Left ventricle myocardium superior (tissue), 1 donor: ENCODE data around the gene AP2A1. TPM values are rescaled to one million over a fixed set of nuclear protein-coding genes. Genes with fewer than 3 reads are reported as not detected.
"Not testable (repeated sequence)": the region's sequence is repeated elsewhere in the genome, so short reads cannot be mapped to it uniquely, and the experiment has no call there.

Experiments used
- ATAC-seq: fragments of 200-7000 bp; cut with Tn5 transposase; one replicate; pipeline ENCODE4 v1.9.1; 2020; ENCODE audit warnings: mild to moderate bottlenecking, moderate library complexity
- DNase-seq: peaks from one replicate; pipeline ENCODE4 v3.0.0-alpha.2; 2020
- intact Hi-C: fragments of 100-400 bp; cut with micrococcal nuclease; formaldehyde crosslinking; loops from one replicate; pipeline ENCODE4 v1.11.0; 2022
- long read RNA-seq: library from polyadenylated mRNA; unstranded; transcript quantifications from one replicate; pipeline ENCODE4 v2.0.0, GENCODE V29; 2021
- total RNA-seq: library from RNA; stranded (reverse); fragmentation: NEBNext Ultra II Directional; extraction: Animal tissue kit (Norgen Biotek cat#: 25700); gene quantifications from one replicate; pipeline ENCODE4 v1.2.1, GENCODE V29; 2021
- donor health status: DM: no; HTN: yes; CAD: no; lungs with severe emphysema.

Gene AP2A1
- total RNA-seq: 73.1 TPM
- long read RNA-seq, transcript AP2A1-202 (24 exons, 3,286 nt): major isoform, 12 of 119 reads
- long read RNA-seq, partial matches to known transcripts: 93 of 119 reads
- long read RNA-seq, other reads (novel, unspliced or antisense): 7 of 119 reads

- ATAC-seq (no peak), DNase-seq (no peak)
- intact Hi-C loops: no loop called here
Observed at GRCh38 chr19:49766930-49767299, at the start of gene AP2A1. Gene AP2A1 (plus strand): TSS chr19:49767001. CDS start chr19:49767134, 133 bp downstream.

DNA sequence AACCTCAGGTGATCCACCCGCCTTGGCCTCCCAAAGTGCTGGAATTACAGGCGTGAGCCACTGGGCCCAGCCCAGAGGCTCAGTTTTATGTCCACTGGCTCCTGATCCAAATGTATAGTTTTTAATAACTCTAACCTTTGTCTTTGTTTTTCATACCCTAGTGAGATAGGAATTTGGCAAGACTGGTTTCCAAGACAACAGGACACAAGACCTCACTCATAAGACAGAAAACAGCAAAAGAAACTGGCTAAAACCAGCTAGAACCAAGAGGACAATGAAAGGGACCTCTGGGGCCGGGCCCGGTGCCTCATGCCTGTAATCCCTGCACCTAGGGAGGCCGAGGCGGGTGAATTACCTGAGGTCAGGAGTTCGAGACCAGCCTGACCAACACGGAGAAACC is 48.3 kb upstream of the AP2A1 start:
- ATAC-seq (no peak), DNase-seq (no peak)
- intact Hi-C loops: no loop called here

DNA sequence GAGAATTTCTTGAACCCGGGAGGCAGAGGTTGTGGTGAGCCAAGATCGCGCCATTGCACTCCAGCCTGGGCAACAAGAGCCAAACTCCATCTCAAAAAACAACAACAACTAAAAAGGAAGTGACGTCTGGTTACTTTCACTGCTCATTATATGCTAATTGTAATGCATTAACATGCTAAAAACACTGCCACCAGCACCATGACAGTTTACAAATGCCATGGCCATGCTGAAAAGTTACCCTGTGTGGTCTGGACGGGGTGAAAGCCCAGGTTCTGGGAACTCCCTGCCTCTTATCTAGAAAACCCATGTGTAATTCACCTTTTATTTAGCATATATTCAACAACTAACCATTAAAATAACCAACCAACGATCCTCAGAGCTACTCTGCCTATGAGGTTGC is 47.8 kb upstream of the AP2A1 start:
- intact Hi-C loops: no loop called here
- DNase-seq: no peak
- no peak for ATAC-seq

DNA sequence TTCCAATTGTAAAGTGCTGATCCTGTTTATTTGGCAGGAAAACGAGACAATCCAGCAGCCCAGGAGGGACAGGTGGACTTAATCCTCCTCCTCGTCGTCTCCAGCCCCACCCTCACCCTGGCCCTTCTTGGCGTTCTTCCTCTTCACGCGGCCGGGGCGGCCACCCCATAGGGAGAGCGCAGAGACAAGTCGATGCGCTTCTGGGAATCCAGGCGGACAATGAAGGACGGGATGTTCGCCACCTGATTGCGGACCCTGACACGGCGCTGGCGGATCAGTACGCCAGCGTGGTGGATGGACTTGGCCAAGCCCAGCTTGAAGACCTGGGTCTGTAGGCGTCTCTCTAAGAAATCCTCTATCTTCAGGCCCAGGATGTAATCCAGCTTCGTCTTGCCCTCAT is 47.4 kb upstream of the AP2A1 start:
- intact Hi-C loops, ATAC-seq, DNase-seq: not testable (repeated sequence)

GRCh38 chr19:49727217-49728030 is 39.4 kb upstream of the AP2A1 start:
- intact Hi-C loops: no loop called here
- peak; percentile 72 for DNase-seq
- ATAC-seq: peak; percentile 89

- ATAC-seq (no peak), DNase-seq (no peak)
- intact Hi-C loops: no loop called here
Observed at GRCh38 chr19:49730166-49730565, 36.6 kb upstream of the AP2A1 start.

GRCh38 chr19:49738268-49738667 is 28.5 kb upstream of the AP2A1 start:
- ATAC-seq (no peak), DNase-seq (no peak)
- intact Hi-C loops: no loop called here

DNA sequence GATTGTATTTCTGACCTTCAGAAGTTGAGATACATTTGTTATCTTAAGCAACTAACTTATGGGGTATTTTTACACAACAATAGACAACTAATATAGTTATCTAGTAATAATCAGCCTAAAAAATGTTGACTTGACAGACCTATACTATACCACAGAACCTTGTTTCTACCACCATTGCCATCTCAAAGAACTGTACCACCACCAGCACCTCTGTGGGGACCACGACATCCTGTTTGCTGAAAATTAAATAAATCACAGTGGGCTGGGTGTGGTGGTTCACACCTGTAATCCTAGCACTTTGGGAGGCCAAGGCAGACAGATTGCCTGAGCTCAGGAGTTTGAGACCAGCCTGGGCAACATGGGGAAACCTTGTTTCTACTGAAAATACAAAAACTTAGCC is 27.7 kb upstream of the AP2A1 start:
- DNase-seq (no peak), ATAC-seq (no peak)
- intact Hi-C loops: no loop called here

DNA sequence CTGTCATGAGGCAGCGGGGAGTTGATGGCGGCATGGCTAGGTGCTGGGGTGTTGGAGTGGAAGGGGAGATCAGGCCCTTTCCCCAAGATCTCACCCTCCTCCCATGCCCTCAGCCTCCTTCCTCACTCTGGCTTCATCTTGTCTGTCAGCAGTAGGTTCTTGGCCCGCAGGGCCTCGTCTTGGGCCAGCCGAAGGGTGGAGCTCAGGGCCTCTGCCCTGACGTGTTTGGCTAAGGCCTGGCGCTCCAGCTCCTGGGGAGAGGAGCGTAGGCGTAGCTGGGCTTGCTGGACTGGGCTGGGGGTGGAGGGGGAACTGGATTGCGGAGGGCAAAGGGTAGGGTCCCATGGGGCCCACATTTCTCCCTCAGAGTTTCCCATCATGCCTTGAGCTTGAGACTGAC is 26.9 kb upstream of the AP2A1 start:
- ATAC-seq: no peak
- DNase-seq: no peak

DNA sequence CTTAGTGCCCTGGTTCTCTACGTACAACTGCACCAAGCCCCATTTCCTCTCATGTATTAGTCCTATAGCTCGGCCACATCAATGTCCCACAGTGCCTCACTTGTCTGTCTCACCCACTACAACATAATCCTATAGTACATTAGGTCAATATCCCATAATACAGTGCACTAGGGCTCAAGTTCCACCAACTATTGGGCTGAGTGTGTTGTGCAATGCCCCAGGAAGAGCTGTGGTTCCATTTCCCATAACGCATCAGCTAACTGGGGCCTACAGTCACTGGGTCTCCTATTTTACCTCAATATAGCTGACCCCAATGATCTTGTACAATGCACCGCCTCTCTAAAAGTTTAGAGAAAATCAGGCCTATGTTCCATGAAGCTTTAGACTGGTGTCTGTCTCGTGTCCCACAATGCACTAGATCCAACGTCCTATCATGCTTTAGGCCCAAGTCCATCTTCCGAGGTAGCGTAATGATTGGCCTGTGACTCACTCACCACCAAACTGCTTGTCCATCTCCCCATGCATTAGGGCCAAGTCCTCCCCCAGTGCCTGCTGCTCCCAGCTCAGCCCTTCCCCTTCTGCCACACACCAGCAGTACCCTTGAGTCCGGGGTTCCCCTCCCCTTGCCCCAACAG is 25.5 kb upstream of the AP2A1 start:
- intact Hi-C loops: no loop called here
- DNase-seq (no peak), ATAC-seq (no peak)

More for the DNA sequence above, 26.9 kb upstream of the AP2A1 start:
- intact Hi-C loops: no loop called here

- no peak for ATAC-seq
- no peak for DNase-seq
- intact Hi-C loops: no loop called here
Observed at GRCh38 chr19:49744946-49745381, 21.8 kb upstream of the AP2A1 start.

DNA sequence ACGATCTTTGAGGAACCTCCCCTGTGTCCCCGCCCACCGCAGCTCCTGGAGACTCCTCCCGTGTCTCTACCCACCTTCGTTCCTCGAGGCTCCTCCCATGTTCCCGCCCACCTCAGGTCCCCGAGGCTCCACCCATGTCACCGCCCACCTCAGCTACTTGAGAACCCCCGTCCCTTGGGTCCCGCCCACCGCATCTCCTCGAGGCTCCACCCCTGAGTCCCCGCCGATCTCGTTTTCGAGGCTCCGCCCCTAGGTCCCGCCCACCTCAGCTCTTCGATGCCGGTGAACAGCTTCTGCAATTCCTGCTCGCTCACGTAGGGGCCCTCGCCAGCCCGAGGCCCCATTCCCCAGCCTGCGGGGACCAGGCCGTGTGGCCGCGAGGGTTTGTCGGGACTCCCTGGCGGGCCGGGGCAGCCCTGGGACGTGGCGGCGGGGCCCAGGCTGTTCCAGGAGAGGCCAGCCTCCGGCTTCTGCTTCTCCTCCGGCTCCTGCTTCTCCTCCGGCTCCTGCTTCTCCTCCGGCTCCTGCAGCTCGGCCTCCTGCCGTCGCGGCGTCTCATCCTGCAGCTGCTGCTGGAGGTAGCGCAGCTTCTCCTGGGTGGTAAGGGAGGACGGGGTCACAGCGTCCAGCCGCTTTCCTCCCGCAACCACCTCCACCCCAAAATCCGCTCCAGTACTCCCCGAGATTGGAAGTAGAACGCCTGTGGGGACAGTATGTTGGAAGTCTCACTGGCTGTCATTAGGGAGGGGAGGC is 20.4 kb upstream of the AP2A1 start:
- ATAC-seq (peak; percentile 40), DNase-seq (peak; percentile 65)
- intact Hi-C loops: no loop called here

DNA sequence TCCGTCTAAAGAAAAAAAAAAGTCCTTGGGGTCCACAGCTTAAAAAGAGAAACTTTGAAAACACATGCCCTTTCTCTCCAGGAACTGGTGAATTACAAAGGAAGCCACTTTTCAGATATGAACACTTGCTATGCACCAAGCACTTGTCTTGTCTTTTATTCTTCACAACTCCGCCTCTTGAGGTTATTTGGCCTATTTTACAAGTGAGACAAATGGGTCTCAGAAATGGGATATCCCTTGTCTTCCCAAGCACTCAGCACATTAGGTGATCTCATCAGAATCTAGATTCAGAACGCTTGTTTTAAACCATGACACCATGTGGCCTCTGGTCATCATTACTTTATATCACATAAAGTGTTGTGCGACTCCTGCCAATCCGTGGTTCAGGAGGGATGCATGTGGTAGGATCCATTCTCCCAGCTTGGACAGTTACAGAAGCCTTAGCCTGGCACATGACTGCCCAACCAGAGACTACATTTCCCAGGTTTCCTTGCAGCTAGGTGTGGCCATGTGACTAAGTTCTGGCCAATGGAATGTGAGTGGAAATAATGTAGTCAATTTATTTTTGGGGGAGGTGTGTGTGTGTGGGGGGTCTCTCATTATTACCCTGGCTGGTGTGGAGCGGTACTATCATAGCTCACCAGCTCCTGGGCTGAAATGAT is 17.6 kb upstream of the AP2A1 start:
- DNase-seq (no peak), ATAC-seq (peak; percentile 20)
- intact Hi-C loops: no loop called here

GRCh38 chr19:49749771-49750170 is 17.0 kb upstream of the AP2A1 start:
- intact Hi-C loops: no loop called here
- no peak for DNase-seq
- no peak for ATAC-seq

DNA sequence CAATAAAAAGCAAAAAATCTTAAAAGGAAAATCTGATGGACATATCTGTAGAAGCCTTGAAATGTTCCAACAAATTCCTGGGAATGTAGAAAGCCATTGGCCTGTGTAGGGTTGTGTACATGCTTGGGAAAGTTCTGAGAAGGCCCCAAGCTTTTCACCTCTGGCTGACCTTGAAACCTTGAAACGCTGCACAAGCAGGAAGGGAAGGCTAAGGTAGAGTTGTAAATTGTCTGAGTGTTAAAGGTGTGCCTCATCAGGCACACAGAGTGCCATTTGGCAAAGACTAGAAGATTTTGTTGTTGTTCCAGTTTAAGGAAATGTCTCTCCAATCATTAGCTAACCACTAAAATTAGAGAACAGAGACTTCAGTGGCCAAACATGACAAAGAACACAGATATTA is 14.1 kb upstream of the AP2A1 start:
- intact Hi-C loops: no loop called here
- ATAC-seq: no peak
- DNase-seq: no peak

GRCh38 chr19:49755956-49756355 is 10.8 kb upstream of the AP2A1 start:
- intact Hi-C loops: no loop called here
- DNase-seq (no peak), ATAC-seq (no peak)

- ATAC-seq (no peak), DNase-seq (no peak)
- intact Hi-C loops: no loop called here
Observed at GRCh38 chr19:49758292-49758691, 8.5 kb upstream of the AP2A1 start.

DNA sequence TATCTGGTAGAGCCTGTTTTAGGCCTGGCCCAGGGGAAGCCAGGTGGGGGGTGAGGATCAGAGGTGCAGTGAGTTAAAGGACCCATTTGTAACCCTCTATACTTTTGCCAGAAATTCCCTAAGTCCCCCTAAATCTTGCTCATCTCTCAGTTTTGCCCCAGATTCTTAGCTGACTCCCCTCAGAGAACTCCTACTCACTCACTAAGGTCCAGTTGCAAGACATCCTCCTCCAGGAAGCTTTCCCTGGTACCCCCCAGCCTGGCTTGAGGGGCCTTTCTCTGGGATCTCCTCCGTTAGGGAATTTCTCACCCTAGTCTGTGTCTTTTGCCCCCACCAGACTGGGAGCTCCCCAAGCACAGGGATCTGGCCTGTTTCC is 5.6 kb upstream of the AP2A1 start:
- DNase-seq (no peak), ATAC-seq (no peak)
- intact Hi-C loops: no loop called here

DNA sequence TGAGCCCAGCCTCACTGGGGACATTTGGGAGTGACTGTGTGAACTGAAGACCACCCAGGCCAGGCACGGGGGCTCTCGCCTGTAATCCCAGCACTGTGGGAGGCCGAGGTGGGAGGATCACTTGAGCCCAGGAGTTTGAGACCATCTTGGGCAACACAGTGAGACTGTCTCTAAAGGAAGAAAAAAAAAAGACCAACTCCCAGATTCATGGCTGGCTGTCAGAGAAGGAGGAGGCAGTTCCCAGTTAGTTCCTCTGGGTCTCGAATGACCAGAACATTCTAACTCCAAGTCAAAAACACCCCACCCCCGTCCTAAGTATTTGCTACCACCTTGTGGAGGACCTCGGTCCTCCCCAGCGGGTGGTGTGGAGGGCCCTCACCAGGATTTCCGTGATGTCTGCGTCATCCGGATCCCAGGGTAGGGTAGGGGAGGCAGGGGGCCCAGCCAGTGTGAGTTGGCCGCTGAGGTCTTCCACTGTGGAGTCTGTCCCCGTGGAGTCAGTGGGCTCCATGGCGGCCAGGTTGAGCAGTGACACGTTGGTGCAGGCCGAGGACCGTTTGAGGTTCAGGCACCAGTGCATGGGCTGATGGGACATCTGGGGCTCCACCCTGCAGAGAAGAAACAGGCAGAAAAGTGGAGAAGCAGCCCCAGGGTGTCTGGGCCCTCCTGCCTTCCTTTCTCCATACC is 5.0 kb upstream of the AP2A1 start:
- DNase-seq: peak; percentile 52
- intact Hi-C loops: no loop called here
- no peak for ATAC-seq
